HG02973 (cell line): Measurements from ENCODE around the gene EIF1.
"Not testable (repeated sequence)": the region's sequence is repeated elsewhere in the genome, so short reads cannot be mapped to it uniquely, and the experiment has no call there.

Experiments
- ATAC-seq: cut with Tn5 transposase; IDR thresholded peaks from one replicate; pipeline ENCODE4 v1.9.1; 2021; ENCODE audit warnings: moderate library complexity; ENCODE audit not compliant: unreplicated experiment

EIF1 gene

DNA sequence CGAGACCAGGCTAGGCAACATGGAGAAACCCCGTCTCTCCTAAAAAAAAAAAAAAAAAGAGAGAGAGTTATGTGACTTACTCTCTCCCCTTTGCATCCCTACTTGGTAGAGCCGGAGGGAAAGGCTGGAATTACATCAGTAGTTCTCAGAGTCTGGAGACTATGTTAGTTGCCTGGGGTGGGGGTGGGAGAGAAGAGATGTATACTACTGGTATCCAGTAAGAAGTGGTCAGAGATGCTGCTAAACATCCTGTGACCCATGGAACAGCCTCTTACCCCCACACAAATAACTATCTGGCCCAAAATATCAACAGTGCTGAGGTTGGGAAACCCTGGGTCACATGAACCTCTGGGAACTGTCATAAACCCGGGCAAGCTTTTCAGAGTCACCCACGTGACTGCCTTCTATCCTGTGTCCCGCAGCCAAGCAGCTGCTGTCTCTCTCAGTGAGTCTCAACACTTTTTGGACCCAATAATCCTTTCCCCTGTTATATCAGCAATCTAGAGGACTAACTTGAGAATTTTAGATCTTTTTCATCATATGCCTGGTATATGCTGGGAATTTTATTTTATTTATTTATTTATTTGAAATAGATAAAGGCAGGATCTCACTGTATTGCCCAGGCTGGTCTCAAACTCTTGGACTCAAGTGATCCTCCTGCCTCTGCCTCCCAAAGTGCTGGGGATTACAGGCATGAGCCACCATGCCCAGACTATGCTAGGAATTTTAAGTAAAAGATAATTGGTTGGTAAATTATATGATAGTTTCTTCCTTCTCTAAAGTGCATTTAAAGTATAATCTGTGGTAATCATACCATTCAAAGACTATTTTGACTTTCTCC lies 8.7 kb downstream of the EIF1 start:
- ATAC-seq = no peak

DNA sequence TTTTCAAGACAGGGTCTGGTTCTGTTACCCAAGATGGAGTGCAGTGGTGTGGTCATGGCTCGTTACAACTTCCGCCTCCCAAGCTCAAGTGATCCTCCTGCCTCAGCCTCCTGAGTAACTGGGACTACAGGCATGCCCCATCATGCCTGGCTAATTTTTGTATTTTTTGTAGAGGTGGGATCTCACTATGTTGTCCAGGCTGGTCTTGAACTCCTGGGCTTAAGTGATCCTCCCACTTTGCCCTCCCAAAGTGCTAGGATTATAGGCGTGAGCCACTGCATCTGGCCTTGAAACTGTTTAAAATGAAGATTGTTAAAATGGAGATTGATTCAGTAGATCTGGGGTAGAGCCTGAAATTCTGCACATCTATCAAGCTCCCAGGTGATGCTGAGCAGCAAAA lies 12.2 kb downstream of the EIF1 start:
- ATAC-seq = not testable (repeated sequence)

DNA sequence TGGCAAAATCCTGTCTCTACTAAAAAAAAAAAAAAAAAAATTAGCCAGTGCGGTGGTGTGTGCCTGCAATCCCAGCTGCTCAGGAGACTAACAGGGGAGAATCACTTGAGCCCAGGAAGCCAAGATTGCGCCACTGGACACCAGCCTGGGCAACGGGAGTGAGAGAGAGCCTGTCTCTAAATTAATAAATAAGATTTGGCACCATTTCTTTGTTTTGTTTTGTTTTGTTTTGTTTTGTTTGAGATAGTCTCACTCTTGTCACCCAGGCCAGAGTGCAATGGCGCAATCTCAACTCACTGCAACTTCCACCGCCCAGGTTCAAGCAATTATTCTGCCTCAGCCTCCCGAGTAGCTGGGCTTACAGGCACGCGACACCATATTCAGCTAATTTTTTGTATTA lies 14.0 kb downstream of the EIF1 start:
- no peak for ATAC-seq

DNA sequence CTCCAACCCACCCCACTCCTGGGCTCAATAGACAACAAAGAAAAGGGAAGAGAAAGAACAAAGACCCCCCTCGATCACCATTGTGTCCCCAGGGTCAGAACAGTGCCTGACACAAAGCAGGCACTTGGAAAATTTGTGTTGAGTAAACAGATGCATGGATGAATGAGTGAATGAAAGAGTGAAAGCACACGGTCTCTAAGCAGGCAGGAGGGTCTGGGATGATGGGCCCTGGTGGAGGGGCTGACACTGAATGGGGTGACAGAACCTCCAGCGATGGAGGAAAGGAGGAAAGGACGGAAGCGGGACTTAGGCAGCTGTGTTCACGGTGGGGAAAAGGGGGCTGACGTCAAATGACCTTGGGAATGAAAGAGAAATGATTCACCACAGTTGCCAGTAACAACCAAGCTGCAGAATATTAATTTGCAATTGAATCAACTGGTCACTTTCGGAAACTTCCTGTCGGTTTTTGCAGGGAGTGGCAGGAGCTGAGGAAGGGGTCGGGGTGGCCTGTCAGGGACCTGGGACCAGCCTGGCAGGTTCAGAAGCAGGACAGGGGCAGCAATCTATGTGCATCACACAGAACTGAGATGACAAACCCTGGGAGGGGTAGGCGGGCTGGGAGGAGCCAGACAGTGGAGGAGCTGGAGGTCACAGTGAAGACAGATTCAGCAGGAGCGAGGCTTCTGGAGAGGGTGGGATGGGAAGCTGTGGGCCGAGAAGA lies 16.7 kb downstream of the EIF1 start:
- ATAC-seq = no peak

DNA sequence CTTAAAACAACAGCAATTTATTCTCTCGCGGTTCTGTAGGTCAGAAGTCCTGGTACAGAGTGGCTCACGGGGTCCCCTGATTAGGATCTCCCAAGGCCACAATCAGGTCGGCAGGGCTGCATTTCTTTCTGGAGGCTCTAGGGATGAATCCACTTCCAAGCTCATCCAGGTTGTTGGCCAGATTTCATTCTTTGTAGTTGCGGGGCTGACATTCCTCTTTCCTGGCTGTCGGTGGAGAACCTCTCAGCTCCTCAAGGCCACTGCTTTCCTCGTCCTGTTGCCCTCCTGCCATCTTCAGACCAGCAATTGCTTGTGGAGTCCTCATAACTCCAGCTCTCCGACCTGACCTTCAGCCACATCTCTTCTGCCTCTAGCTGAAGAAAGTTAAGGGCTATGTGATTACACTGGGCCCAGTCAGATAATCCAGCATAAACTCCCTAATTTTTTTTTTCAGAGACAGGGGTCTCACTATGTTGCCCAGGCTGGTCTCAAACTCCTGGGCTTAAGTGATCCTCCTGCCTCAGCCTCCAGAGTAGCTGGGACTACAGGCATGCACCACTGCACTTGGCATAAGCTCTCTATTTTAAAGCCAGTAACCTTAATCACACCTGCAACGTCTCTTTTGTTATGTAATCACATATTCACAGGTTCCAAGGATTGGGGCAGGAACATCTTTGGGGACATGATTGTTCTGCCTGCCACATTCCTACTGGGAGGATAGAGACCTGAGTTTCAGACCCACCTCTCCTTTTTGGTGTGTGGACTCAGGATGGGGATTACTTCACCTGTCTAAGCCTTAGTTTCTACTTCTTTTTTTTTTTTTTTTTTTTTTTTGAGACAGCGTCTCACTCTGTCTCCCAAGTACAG lies 19.4 kb downstream of the EIF1 start:
- ATAC-seq = no peak

DNA sequence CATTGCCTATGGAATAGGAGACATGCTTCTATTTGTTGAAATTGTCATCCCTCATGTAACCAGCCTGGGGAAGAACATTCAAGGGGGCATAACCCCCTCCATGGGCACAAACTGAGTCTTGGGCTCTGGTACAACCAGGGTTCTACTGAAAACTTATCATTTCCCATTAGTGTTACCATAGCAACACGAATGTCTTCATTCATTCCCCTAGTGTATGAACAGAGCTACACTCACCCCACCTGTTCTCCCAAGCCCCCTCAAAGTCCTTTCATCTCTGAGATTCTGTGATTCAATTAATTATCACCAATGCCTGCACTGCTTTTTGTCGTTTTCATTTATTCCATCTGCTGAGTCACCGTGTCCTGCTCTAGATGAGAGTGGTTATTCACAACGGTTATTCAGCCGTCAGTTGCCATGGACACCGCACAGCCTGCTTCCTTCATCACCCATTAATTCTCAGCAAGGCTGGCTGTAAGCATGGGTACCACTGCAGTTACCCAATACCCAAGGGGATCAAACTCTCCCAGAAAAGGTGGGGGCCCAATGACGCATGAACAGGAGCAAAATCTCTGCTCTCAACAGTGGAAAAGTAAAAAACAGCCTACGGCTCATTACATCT lies 21.9 kb downstream of the EIF1 start:
- no peak for ATAC-seq

DNA sequence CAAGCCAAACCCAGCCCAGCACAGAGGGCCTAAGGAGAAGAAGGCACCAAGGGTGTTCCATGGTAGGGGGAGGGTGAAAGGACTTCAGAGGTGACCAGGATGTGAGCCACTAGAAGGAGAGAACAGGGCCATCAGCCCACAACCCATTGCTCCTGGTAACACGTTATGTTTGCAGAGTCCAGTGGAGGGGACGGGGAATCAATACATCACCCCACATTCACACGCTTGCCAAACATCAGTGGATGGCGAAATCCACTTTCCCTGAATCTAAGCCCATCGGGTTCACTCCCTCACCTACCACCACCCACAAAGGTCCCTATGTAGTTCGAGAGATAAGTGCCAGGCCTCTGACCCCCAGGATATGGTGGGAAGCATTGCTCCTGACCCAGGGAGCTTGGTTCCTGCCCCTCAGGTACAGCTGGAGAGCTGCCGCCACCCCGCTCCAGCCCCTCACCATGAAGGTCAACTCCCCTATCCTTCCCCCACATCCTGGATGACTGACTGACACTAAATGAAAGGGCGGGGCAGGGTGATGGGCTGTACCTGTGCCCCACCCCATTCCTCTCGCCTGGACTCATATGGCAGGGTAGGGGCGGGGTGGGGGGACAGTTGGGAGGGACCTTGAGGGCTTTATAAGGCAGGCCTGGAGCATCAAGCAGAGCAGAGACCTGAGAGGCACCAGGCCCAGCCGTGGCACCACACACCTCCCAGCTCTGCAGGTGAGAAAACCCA lies 23.1 kb downstream of the EIF1 start, which contains the start of gene GAST:
TSS of gene GAST (plus strand) at position 663 of the 732 bp plus-strand sequence. CDS start 3,106 bp downstream, outside the sequence.
- ATAC-seq = no peak

DNA sequence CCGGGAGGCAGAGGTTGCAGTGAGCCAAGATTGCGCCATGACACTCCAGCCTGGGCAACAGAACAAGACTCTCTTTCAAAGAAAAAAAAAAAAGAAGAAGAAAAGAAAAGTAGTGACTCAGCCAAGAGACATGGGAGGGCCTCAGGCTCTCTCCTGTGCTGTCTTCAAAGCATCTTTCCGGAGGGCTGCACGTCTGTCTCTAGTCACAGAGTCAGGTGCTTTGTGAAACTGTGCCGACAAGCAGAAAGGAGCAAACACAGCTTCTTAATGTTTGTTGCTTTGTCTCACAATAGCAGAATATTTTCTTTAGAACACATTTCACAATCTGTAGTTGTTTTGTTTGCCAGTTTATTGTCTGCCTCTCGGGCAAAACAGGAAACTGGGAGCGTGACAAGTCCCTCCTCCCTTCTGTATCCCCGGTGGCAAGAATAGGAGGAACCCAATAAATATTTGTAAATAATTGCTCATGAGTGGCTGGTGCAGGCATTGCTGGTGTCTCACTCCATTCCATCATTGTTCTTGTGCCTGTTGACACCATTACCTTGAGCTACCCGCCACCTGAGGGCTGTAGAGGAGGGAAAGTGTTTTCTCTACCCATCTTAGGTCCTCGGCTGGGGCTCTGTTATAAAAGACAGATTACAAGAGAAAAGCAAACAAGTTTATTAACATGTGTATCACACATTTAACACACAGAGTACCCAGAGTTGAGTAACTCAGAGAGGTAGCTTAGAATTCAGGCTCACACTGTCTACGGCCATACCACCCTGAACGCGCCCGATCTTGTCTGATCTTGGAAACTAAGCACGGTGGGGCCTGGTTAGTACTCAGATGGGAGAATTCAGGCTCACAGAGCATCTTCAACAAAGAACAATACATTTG lies 29.0 kb downstream of the EIF1 start:
- no peak for ATAC-seq

DNA sequence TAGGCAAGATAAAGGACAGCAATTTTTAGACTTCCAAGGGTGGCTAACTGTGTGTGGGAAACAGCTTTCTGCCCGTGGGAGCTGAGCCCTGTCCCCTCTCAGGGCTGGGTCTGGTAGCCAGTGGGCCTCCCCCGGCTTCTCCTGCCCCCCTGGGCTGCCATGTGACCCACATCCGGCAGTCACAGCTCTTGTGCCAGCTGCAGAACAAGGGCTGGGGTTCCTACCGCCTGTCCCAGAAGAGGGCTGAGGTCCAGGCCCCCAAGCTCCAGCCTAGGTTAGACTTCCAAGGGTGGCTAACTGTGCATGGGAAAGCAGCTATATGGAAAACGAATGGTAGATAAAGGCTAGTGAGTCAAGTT lies 29.6 kb downstream of the EIF1 start:
- ATAC-seq = no peak

DNA sequence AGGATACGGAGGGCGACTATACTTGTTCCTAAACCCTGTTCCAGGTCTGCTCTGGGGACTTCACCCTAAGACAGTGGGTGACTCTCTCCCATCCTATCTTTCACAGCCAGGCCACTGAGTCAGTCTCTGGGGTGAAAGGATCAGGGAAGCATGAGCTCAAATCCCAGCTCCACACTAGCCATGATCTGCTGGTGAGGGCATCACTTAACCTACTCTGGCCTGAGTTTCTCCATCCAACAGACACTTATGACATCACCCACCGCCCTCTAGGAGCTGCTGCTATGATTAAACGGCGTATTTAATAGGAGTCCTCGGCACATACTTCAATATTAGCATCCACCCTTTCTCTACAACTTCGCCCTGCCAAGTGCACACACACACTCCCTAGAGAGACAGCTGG lies 33.5 kb downstream of the EIF1 start:
- no peak for ATAC-seq

DNA sequence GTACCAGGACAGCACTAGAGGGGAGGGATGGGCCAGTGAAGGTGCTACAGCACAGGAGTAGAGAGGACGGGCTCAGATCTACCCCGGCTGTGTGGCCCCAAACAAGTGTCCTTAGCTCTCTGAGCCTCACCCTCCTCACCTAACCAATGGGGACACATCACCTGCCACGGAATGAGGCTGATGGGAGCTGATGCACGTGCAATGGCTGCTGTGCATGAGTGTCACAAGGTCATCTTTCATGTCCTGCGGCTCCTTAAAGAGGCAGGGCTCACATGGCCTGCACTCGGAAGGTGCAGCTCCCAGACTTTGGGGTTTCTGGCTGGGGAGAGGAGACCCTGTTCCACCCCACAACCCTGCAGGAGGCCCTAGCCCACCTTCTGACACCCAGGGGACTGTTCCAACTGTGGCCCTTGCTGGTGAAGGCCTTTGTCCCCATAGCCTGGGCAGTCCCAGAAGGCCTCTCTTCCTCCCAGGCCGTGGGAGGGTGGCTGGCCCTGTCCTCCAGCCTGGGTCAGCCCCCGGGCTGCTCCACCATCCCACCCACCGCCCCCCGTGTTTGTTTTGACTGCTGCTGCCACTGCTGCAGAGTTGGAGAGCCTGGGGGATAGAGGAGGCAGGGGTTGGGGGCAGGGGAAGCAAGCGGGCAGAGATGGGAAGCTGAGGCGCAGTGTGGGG lies 35.3 kb downstream of the EIF1 start:
- ATAC-seq = no peak

DNA sequence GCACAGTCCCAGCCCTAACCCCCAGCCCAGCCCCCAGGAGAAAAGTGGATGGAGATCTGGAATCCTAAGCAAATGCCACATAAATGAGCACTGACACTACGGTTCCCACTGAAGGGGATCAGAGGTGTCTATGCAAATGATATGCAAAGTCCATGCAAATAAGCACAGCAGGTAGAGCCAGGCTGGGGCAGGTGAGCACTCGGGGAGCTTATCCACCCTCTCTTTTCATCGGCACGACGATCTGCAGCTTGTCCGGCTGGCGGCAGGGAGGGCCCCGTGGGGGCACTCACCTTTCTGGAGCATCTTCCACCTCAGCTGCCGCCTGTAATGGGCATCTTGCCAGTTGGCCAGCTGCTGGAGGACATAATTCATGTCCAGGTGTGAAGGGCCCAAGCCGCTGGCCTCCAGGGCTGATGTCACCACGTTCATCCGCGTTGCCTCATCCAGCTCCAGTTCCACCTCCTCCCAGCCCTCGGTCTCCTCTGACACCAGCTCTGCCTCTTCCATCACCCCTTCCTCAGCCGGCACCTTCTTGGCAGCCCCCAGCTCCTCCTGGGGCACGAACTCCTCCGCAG lies 35.9 kb downstream of the EIF1 start:
- no peak for ATAC-seq

DNA sequence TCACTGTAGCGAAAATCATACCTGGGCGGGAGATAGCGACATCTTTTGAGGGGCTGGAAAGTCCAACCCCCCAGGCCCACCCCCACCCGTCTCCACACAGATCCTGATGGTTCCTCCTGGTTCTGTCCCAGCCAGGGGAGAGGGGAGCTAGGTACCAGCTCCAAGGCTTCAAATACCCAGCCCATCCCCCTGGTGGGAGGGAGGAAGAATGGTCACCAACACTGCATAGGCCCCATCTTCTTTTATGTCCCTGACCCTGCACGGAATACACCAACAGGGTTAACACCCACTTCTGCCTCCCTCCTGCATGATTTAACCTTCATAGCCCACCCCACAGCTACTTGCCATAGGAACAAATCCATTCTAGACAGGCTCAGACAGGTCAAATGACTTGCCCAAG lies 36.4 kb downstream of the EIF1 start:
- no peak for ATAC-seq

DNA sequence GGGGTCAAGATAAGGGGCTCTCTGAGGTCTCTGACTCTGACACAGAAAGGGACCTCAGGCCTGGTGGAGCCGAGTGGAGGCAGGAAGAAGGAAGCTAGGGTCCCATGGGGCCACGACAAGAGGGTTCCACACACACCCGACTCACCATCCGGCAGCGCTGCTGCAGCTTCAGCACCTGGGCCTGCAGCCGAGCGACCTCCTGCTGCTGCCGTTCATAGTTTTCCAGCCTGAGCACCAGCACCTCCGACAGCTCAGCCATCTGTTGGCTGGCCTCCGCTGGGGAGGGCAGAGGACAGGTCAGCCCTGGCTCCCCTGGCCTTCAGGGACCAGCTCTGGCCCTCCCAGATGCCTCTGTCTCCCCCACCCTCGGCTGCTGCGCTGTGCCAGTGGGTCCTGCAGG lies 39.4 kb downstream of the EIF1 start:
- ATAC-seq = no peak

DNA sequence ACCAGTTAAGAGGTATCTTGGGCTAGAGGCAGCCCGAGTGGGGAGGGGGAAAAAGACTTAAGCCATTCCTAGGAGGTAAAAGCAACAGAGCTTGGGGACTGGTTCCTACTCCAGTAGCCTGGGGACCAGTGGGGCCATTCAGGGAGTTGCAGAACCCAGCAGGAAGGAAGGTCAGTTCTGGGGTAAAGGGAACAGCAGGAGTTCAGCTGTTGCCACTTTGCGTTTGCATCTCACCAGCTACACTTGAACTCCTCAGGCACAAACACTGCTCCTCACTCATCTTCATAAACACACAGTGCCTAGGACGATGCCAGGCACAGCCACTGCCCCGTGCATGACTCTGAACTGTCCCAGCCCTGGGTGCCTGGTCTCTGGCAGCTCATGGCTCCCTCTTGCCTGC lies 41.8 kb downstream of the EIF1 start:
- ATAC-seq = no peak

DNA sequence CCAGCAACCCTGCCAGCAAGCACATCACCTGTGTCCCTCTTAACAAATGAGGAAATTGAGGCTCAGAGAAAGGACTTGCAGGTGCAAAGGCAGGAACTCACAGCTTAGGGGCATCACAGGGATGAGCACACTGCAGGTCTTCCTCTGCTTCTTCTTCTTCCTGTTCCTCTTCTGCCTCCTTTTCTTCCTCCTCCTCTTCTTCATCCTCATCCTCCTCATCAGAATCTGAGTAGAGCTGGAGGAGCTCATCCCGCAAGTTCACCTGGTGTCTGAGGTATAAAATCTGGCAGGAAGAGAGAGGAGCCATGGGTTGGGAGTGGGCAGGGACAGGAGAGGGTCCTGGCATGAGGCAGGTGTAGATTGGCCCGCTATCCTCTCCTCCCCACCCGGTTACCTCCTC lies 43.2 kb downstream of the EIF1 start:
- ATAC-seq = no peak

DNA sequence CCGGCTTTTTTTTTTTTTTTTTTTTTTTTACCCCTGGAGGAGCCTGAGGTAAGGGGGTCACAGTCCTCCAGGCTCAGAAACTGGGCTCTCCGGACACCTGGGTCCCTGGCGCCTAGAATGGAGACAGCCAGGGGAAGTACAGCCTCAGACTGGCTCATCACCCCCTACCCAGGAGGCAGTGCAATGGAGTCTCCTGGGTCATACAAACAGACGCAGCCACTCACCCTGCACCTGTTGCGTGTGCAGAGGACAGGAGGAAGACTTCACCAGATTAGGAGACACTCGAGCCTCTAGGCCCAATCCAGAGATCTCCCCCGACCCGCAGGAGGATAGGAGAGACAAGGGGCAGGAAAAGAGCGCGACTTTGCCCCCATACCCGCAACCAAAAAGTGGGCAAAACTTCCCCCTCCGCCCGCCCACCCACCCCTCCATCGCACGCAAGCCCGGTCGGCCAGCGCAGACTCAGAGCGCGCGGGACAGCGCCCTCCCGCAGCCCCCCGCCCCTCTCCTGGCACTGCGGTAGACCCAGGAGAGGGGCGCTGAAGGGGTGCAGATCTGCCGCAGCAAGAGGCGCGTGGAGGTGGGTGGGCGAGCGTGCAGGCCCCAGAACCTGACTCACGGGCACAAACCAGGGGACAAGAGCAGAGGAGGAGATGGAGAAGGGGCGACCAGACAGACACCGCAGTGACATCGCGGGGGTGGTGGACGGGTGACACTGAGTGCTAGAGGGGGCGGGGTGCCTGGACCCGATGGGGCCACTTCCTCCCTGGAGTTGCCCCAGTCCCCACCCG lies 44.9 kb downstream of the EIF1 start:
- no peak for ATAC-seq
